Coronary artery (tissue), 2 donors: ENCODE measurements around the gene PRELP.
"Not testable (repeated sequence)": the region's sequence is repeated elsewhere in the genome, so short reads cannot be mapped to it uniquely, and the experiment has no call there.

Source experiments
- DNase-seq: peaks from one replicate; pipeline ENCODE4 v3.0.0-alpha.2; 2017; ENCODE audit warnings: low spot score
- H3K27ac ChIP-seq, 2 donors: fragments of 200-600 bp; sonication (generic); one replicate each; pipeline ENCODE4 v1.5.1; 2016 to 2019
- H3K4me3 ChIP-seq: fragments of 200-600 bp; sonication (generic); 2 replicates; pipeline ENCODE4 v1.5.1; 2016; ENCODE audit warnings: mild to moderate bottlenecking, moderate library complexity
- CTCF ChIP-seq: fragments of 200-600 bp; sonication (generic); IDR thresholded peaks from one replicate; pipeline ENCODE4 v1.5.1; 2019; ENCODE audit warnings: antibody characterized with exemption

PRELP gene

GRCh38 chr1:203447151-203447550, 28.5 kb upstream of the PRELP start:
- H3K27ac ChIP-seq: peak overlapping the region; percentile 4 to 82
- TF ChIP-seq CTCF: no peak
- DNase-seq: no peak
- H3K4me3 ChIP-seq: no peak overlapping the region

GRCh38 chr1:203447598-203447997, 28.0 kb upstream of the PRELP start:
- H3K27ac ChIP-seq: peak overlapping the region; percentile 4 to 82
- DNase-seq: not testable (repeated sequence)

GRCh38 chr1:203448521-203449061, 27.0 kb upstream of the PRELP start:
- DNase-seq: peak; percentile 85
- Histone ChIP-seq H3K4me3 (no peak overlapping the region), H3K27ac (peak overlapping the region; percentile 4 to 82)
- no peak for TF ChIP-seq CTCF

More at GRCh38 chr1:203447598-203447997, 28.0 kb upstream of the PRELP start:
- H3K4me3 ChIP-seq: not testable (repeated sequence)

- H3K4me3 ChIP-seq: no peak overlapping the region
- H3K27ac ChIP-seq: peak overlapping the region; percentile 24 to 82
- TF ChIP-seq CTCF: no peak
- no peak for DNase-seq
These were observed 25.6 kb upstream of the PRELP start for GRCh38 chr1:203450001-203450400.

- no peak for TF ChIP-seq CTCF
- DNase-seq: no peak
- Histone ChIP-seq H3K4me3 (no peak overlapping the region), H3K27ac (peak overlapping the region; percentile 24 to 82)
These were observed 25.0 kb upstream of the PRELP start for GRCh38 chr1:203450479-203451149.

GRCh38 chr1:203451836-203452784, 23.5 kb upstream of the PRELP start:
- DNase-seq: no peak
- Histone ChIP-seq H3K27ac (peak overlapping the region in 1 of 2 donors; percentile 4), H3K4me3 (no peak overlapping the region)
- no peak for TF ChIP-seq CTCF

- H3K27ac ChIP-seq: peak overlapping the region in 1 of 2 donors; percentile 18
- no peak for DNase-seq
These were observed 22.6 kb upstream of the PRELP start for GRCh38 chr1:203453016-203453415.

More at GRCh38 chr1:203453016-203453415, 22.6 kb upstream of the PRELP start:
- TF ChIP-seq CTCF: no peak
- H3K4me3 ChIP-seq: no peak overlapping the region
